Jurkat, Clone E6-1 (cell line): ENCODE measurements around the gene GGTLC2. TPM values are rescaled to one million over a fixed set of nuclear protein-coding genes. Genes with fewer than 3 reads are reported as not detected.
"Not testable (repeated sequence)": the region's sequence is repeated elsewhere in the genome, so short reads cannot be mapped to it uniquely, and the experiment has no call there.

Experiments
- DNase-seq: peaks from one replicate; pipeline ENCODE4 v3.0.0-alpha.2; 2011; ENCODE audit warnings: low read depth, low spot score
- H3K4me3 ChIP-seq: 2 replicates; pipeline ENCODE4 v1.5.1; 2011; ENCODE audit warnings: mild to moderate bottlenecking, low read length, control low read depth, moderate library complexity
- polyA plus RNA-seq: library from polyadenylated mRNA; unstranded; fragments of >200 nt; gene quantifications from one replicate; pipeline ENCODE4 v1.2.1, GENCODE V29; 2012; ENCODE audit warnings: missing spikeins; ENCODE audit not compliant: insufficient read length, insufficient read depth

The GGTLC2 gene
- polyA plus RNA-seq, result not detected

DNA sequence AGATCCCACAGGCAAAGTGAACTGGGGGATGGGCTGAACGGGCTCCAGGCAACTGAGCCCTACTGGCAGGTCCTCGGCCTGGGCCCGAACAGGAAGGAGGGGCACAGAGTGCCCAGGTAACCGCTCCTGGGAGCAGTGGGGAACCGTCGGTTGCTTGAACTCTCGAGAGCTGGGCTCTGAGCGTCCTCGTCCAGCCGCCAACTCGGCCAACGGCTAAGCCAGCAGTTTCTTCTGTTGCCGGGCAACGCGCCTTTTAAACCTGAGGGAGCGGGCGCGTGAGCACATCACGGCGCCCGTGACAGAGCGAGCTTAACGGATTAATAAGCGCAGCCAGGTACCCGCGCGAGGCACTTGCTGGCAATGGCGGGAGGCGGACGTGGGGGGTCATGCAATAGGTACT is at the start of gene GGTLC2:
Gene GGTLC2 (plus strand): TSS at position 301 of the 400 bp plus-strand sequence. CDS start 1,732 bp downstream, outside the sequence.
- DNase-seq, H3K4me3 ChIP-seq: not testable (repeated sequence)

DNA sequence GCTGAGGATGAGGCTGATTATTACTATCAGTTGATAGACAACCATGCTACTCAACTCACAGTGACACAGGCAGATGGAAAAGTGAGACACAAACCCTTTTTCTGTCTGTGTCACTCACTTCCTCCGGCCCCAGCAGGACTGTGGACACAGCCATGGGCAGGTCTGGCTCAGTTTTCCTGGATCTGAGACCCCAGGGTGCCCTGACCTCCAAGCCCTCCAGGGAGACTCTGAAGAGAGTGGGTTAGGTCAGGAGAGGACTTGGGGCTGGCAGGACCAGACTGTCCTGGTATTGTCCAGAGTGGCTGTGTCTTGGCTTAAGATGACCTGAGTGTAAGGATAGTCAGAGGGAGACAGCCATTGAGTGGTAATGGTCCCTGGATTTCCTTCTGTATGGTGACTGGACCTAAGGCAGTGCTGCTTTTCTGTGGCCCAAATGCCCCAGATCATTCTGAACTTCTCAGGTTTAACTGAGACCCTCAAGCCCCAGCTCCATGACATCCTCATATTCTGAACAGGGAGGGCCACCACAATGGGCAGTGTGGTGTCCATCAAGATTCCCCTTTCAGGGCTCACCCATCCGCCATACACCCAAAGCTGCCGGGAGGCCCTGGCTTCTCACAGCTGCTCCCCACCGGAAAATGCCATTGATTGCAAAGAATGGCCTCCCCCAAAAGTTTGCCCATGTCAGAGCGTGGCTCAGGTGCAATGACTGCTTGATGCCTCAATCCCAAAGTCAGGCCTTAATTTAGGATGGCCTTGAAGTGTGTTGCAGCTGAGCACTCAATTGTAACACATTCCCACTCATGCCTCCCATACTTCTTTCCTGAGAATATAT is 49.2 kb upstream of the GGTLC2 start:
- DNase-seq, result no peak
- H3K4me3 ChIP-seq, result no peak overlapping the region

GRCh38 chr22:22598144-22598543 is 46.3 kb upstream of the GGTLC2 start:
- no peak overlapping the region for H3K4me3 ChIP-seq
- DNase-seq, result no peak

- H3K4me3 ChIP-seq, result no peak overlapping the region
- no peak for DNase-seq
Observed at GRCh38 chr22:22599248-22599647, 45.2 kb upstream of the GGTLC2 start.

DNA sequence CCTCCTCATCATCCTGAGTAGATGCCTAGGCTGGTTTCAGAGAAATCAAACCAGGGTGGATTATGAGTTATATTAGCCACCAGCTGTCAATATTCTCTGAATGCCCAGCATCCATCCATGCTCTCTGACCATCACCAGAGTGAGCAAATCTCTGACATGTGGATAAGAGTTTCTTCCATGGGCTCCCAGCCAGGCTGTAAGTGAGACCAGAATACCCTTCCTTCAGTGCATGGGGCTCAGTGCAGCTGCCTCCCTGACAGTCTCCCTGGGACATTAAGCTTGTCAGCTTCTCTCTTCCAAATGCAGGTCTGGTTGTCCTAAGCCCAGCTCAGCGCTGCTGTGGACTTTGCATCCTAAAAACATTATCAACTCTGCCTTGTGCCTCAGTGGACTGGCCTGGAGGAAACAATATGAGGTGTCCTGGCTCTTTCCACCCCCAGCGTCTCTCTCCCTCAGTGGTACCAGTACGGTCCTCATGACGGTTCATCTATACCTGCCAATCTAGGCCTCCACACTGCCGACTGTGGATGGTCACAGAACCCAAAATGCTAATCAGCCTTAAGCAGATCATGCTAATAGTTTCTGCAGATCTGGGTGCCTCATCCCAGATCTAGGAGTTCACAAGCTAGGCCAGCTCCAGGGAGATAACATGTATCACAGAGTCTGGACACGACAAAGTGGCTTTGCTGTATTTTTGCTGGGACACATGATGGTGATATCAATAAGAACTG is 43.7 kb upstream of the GGTLC2 start:
- no peak for DNase-seq

DNA sequence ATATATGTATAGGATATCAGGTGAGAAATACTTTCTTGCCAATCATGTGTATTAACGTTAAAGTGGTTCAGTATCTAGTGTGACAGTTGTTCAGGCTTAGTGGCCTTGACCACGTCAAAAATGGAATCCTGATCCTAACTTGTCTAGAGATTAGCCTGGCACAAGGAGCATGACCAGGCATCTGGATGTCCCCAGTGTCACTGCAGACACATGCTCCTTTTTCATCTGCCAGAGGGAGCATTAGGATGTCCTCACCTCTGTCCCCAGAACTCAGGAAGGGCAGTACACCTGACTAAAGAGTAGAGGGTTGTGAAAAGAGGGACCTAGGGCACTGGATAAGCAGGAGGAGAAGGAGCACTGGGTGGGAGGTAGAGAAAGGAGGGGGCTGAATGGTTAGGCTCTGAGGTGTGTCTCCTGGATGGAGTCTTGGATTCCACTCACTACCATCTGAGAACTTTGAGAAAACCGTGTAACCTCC is 40.9 kb upstream of the GGTLC2 start:
- no peak overlapping the region for H3K4me3 ChIP-seq
- DNase-seq, result no peak

More for the DNA sequence above, 43.7 kb upstream of the GGTLC2 start:
- no peak overlapping the region for H3K4me3 ChIP-seq

DNA sequence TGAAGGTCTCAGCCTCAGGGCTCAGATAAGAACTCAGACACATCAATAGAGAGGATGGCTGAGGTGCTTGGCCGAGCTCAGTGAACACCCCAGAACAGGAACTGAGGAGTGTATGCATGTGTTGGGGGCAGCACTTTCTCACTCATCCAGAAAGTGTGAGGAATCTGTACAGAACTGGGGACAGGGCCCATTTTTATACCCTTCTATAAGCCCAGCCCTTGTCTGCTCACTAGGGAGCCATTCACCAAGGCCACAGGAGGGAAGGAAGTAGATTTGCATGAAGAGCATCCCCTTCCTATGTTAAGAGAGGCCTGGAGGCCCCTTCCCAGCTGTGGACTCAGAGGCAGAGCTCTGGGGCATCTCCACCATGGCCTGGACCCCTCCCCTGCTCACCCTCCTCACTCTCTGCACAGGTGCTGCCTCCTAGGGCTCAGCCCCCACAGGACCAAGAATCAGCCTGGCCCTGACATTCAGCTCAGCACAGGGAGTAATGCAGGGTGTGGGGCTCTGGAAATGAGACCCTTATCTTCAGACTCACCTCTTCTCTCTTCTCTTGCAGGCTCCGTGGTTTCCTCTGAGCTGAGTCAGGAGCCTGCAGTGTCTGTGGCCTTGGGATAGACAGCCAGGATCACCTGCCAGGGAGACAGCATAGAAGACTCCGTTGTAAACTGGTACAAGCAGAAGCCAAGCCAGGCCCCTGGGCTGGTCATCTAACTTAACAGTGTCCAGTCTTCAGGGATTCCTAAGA is 39.9 kb upstream of the GGTLC2 start:
- no peak overlapping the region for H3K4me3 ChIP-seq
- no peak for DNase-seq

- H3K4me3 ChIP-seq, result no peak overlapping the region
- no peak for DNase-seq
Observed at GRCh38 chr22:22605074-22605404, 39.4 kb upstream of the GGTLC2 start.

GRCh38 chr22:22608022-22608421 is 36.4 kb upstream of the GGTLC2 start:
- not testable (repeated sequence) for H3K4me3 ChIP-seq

DNA sequence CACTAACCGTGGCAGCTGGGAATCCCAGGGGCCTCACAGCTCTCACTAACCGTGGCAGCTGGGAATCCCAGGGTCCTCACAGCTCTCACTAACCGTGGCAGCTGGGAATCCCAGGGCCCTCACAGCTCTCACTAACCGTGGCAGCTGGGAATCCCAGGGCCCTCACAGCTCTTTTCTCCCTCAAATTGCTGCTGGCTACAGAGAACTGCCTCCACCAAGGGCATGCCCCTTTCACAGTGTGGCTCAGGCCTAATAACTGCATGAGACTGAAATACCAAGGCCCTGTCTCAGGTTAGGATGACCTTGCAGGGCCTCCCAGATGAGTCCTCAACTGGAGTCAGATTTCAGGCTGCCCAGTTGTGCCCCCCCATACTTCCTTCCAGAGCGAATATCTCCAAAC is 35.1 kb upstream of the GGTLC2 start:
- DNase-seq, result no peak

More at GRCh38 chr22:22608022-22608421, 36.4 kb upstream of the GGTLC2 start:
- not testable (repeated sequence) for DNase-seq

DNA sequence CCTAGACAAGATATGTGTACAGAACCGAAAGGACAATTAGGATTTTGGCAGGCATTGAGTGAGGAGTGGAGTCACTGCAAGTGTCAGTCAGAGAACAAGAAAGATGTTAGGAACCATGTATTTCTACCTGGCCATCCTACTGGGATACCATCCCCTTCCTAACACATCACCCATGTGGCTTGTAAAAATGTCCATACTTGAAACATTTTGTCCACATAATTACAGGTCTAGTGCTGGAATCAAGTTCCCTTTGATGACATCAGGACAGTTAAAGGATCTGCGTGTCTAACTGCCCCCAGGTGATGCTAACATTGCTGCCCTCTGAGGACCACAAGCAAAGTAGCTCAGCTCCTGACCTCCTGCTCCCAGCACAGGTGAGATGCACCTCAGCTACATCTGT is 31.9 kb upstream of the GGTLC2 start:
- H3K4me3 ChIP-seq, result no peak overlapping the region
- DNase-seq, result no peak

More for the DNA sequence above, 35.1 kb upstream of the GGTLC2 start:
- H3K4me3 ChIP-seq, result no peak overlapping the region

DNA sequence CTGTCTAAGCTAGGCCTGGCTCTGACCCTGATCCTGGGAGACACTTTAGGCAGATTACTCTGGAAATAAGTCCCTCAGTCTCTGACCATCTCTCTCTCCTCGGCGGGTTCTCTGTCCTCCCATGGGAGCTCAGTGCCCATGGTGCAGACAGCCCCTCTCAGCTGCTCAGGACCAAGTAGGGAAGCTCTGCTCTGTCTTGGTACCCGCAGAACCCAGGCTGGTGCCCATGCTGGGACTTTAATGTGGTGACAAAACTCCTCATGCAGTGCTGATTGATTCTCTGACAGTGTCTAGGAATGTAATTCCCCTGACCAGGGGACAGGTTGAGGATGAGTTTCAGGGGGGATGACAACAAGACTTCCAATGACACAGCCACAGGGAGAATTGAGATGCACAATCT is 30.3 kb upstream of the GGTLC2 start:
- no peak for DNase-seq
- H3K4me3 ChIP-seq, result no peak overlapping the region

DNA sequence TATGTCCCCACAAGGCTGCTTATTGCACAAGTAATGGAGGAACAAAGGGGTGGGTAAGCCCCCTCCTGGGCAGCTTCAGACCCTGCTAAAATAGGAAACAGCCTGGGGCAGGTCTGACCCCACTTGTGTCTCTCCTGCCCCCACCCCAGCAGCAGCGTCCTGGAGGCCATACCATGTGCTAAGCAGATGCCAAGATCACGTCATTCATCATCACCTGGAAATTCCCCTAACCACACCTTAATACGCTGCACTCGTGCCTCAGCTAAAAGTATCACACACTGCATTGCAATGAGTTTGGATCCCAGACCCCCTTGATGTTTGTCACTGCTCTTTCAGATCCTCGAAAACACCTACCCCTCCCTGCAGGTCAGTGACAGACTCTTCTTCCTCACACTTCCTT is 27.8 kb upstream of the GGTLC2 start:
- H3K4me3 ChIP-seq, result no peak overlapping the region
- no peak for DNase-seq

- no peak for DNase-seq
- H3K4me3 ChIP-seq, result no peak overlapping the region
Observed at GRCh38 chr22:22618448-22618847, 26.0 kb upstream of the GGTLC2 start.

GRCh38 chr22:22618923-22619322 is 25.5 kb upstream of the GGTLC2 start:
- H3K4me3 ChIP-seq, result no peak overlapping the region
- no peak for DNase-seq

DNA sequence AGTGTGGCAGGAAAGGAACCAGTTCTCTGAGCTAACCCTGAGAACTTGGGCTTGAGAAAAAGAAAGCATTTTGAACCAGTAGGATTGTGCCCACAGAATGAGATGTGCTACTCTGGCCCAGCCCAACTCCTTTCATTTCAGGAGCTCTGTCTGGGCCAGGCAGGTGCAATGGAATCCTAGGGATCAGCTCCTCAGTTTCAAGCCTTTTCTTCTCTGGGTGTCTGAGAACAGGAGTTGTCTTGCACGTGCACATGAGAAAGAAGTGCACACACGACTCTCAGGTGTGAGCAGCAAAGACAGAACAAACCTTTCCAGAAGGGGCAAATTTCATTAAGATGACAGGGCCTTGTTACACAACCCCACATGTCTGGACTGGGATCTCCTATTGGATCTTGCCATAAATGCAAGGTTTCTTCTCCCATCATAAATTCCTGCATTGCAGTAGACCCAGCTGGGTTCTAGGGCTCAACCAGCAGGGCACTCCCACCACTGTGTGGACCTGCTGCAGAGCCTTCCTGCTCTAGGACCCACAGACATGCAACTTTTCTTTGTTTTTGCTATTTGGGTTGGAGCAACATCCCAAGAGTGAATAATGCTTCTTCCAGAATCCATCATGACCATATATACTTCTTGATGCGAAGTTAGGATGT is 24.5 kb upstream of the GGTLC2 start:
- DNase-seq, result no peak

GRCh38 chr22:22628546-22629495 is 15.6 kb upstream of the GGTLC2 start:
- H3K4me3 ChIP-seq, DNase-seq: not testable (repeated sequence)

More for the DNA sequence above, 24.5 kb upstream of the GGTLC2 start:
- no peak overlapping the region for H3K4me3 ChIP-seq

DNA sequence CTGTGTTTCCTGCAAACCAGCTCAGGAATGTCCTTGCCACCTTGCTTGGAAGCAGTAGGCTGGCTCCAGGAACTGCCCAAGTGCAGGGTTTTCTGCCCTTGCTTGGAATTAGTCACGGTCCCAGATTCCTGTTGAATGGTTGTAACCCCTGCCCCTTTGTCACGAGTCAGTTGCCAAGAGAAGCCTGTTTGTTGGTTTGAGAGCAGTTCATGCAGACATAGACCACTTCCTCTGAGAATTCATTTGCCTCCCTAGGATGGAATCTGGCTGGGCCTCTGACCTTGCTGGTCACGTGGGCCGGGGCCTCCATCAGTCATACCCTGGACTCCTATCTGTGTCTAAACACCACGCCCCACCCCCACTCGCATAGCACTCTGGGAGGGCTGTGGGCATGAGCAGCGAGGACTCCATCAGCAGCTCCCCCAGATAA is 13.2 kb upstream of the GGTLC2 start:
- not testable (repeated sequence) for H3K4me3 ChIP-seq, DNase-seq
